ENCODE measurements around the gene ATP6AP1. TPM values are rescaled to one million over a fixed set of nuclear protein-coding genes. Genes with fewer than 3 reads are reported as not detected.

The ATP6AP1 gene
- total RNA-seq, 2 donors from 2014 or later = 49.8 to 51.4 TPM

DNA sequence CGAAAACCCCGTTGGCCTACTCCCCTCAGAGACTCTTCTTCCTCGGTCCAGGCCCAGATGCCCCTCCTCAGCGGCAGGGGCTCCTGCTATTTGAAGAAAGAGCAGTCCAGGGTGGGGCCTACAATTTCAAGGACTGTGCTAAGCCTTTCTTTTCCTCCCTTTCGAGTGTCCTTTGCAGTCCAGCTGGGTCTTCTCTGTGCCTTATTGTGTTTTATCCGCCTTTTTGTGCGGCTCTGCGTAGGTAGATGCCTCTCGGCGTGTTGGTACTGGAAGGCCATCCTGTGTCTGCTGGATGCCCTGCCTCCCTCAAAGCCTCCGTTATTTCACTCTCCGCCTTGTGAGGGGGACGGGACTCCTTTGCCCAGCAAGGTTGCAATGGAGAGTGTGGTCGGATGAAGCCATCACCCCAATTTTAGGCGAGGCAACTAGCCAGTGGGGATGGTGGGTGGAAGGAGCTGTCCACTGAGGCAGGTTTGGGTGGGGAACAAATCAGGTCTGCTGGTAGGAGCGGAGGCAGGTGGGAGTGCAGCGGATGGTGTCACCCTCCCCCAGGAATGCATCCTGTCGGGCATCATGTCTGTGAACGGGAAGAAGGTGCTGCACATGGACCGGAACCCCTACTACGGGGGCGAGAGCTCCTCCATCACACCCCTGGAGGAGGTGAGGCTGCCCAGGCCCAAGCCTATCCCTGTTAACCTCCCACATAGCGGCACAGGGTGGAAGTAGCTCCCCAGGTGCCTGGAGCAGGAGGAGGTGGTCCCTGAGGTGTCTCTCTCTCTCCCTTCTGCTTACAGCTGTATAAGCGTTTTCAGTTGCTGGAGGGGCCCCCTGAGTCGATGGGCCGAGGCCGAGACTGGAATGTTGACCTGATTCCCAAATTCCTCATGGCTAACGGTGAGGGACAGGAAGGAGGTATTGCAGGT is 9.8 kb downstream of the ATP6AP1 start:
- Histone ChIP-seq H3K27me3 (no peaks in the 10 kb centered on the region), H3K4me1 (peaks cover 16% of the 10 kb centered on the region), H3K36me3 (replicated peaks in 1 of 2; ENCODE audit: insufficient read depth in 1 of 2, low read depth in 2 of 2) (no peaks in the 10 kb centered on the region), H3K9me3 (no peaks in the 10 kb centered on the region), H3K4me3 (no peak overlapping the region), H3K27ac (no peak overlapping the region)
- WGBS, 2 donors = 62 to 76% methylated on average over 15 to 26 of the region's 28 CpGs
- no peak for TF ChIP-seq POLR2A (IDR thresholded peaks at IDR 0.05)
- TF ChIP-seq, protein P1, sequence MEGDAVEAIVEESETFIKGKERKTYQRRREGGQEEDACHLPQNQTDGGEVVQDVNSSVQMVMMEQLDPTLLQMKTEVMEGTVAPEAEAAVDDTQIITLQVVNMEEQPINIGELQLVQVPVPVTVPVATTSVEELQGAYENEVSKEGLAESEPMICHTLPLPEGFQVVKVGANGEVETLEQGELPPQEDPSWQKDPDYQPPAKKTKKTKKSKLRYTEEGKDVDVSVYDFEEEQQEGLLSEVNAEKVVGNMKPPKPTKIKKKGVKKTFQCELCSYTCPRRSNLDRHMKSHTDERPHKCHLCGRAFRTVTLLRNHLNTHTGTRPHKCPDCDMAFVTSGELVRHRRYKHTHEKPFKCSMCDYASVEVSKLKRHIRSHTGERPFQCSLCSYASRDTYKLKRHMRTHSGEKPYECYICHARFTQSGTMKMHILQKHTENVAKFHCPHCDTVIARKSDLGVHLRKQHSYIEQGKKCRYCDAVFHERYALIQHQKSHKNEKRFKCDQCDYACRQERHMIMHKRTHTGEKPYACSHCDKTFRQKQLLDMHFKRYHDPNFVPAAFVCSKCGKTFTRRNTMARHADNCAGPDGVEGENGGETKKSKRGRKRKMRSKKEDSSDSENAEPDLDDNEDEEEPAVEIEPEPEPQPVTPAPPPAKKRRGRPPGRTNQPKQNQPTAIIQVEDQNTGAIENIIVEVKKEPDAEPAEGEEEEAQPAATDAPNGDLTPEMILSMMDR (IDR thresholded peaks at IDR 0.05) = no peak
- DNase-seq (no peak), ATAC-seq (no peak)
- intact Hi-C loops (cut with DNase I) = no loop called here

DNA sequence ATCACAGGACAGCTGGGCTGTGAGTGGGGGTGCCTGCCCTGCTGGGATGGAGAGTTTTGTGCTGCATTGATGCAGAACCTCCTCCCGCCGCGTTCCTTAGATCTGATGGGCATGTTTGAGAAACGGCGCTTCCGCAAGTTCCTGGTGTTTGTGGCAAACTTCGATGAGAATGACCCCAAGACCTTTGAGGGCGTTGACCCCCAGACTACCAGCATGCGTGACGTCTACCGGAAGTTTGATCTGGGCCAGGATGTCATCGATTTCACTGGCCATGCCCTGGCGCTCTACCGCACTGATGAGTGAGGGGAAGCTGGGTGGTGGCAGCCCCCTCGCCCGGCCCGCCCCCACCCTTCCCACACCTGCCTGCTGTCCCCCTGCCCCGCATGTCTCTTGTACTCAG is 11.4 kb downstream of the ATP6AP1 start:
- no peak for TF ChIP-seq POLR2A (IDR thresholded peaks at IDR 0.05)
- TF ChIP-seq, protein P1 (IDR thresholded peaks at IDR 0.05) = no peak
- H3K4me1 ChIP-seq = peaks cover 25% of the 10 kb centered on the region
- no peaks in the 10 kb centered on the region for H3K9me3 ChIP-seq
- H3K27me3 ChIP-seq = no peaks in the 10 kb centered on the region
- 92% methylated on average over 8 of the region's 18 CpGs; no CpG with 5 or more reads in 1 of the 2 donors for WGBS, 2 donors
- intact Hi-C loops (cut with DNase I) = no loop called here
- H3K4me3 ChIP-seq = no peak overlapping the region
- ATAC-seq (no peak), DNase-seq (no peak)
- no peaks in the 10 kb centered on the region for H3K36me3 ChIP-seq (replicated peaks in 1 of 2; ENCODE audit: insufficient read depth in 1 of 2, low read depth in 2 of 2)
- H3K27ac ChIP-seq = no peak overlapping the region

DNA sequence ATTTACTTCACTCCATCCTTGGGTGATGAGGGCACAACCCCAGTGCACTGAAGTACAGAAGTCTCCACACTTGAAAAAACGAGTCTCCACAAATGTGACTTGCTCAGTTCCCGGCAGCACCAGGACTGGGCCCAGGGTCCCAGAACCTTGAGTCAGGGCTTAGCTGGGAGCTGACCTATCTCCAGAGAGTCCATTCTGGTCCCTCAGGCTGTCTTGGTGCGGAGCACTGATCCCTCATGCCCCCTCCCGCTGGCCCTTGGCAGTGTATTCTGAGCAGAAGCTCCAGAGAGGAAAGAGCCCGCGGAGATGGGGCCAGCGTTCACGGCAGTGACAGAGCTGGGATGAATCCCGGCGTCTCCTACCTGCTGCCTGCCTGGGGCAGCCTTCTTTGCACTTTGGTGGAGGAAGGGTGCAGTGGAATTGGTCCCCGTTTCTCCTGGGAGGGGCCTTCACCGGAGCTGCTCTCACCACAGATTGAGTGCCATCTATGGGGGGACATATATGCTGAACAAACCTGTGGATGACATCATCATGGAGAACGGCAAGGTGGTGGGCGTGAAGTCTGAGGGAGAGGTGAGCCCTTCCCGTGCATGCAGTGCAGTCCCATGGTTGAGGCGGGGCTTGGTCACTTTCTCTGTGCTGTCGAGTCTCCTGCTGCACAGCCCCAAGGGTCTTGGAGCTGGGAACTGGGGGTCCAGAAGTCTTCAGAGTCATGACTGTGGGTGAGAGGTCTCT is 12.3 kb downstream of the ATP6AP1 start:
- H3K4me3 ChIP-seq = no peak overlapping the region
- no peaks in the 10 kb centered on the region for H3K27me3 ChIP-seq
- no peak overlapping the region for H3K27ac ChIP-seq
- DNase-seq = no peak
- intact Hi-C loops (cut with DNase I) = no loop called here
- H3K4me1 ChIP-seq = peaks cover 34% of the 10 kb centered on the region
- H3K9me3 ChIP-seq = no peaks in the 10 kb centered on the region
- H3K36me3 ChIP-seq (replicated peaks in 1 of 2; ENCODE audit: insufficient read depth in 1 of 2, low read depth in 2 of 2) = no peaks in the 10 kb centered on the region
- no peak for ATAC-seq
- TF ChIP-seq POLR2A (IDR thresholded peaks at IDR 0.05) = no peak
- TF ChIP-seq, protein P1 (IDR thresholded peaks at IDR 0.05) = no peak
- 86 to 91% methylated on average over 9 to 13 of the region's 17 CpGs for WGBS, 2 donors

DNA sequence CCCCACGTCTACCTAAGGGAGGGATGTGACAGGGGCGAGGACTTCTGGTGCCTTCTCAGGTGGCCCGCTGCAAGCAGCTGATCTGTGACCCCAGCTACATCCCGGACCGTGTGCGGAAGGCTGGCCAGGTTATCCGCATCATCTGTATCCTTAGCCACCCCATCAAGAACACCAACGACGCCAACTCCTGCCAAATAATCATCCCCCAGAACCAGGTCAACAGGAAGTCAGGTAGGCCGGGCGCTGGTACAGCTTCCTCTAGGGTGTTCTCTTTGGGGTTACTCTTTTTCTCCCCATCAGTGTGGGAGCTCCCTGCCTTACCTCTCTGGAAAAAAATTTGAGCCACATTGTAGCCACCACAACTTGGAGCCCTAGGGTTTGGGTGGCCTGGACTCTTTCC is 13.1 kb downstream of the ATP6AP1 start:
- TF ChIP-seq, protein P1 (IDR thresholded peaks at IDR 0.05) = no peak
- no peak for TF ChIP-seq POLR2A (IDR thresholded peaks at IDR 0.05)
- no peaks in the 10 kb centered on the region for H3K9me3 ChIP-seq
- H3K4me1 ChIP-seq = peaks cover 33% of the 10 kb centered on the region
- intact Hi-C loops (cut with DNase I) = no loop called here
- H3K36me3 ChIP-seq (replicated peaks in 1 of 2; ENCODE audit: insufficient read depth in 1 of 2, low read depth in 2 of 2) = no peaks in the 10 kb centered on the region
- H3K27me3 ChIP-seq = no peaks in the 10 kb centered on the region
- WGBS, 2 donors = 92% methylated on average over 7 of the region's 11 CpGs; no CpG with 5 or more reads in 1 of the 2 donors
- ATAC-seq (no peak), DNase-seq (no peak)
- H3K4me3 ChIP-seq = no peak overlapping the region
- no peak overlapping the region for H3K27ac ChIP-seq
